Calu3 (cell line): Measurements from ENCODE around the gene PIAS1. TPM values are rescaled to one million over a fixed set of nuclear protein-coding genes. Genes with fewer than 3 reads are reported as not detected.
A peak's percentile ranks its signal among the peaks of the same experiment; 100 is the strongest.

Experiments used
- BruUV-seq: library from RNA; stranded (reverse); fragments of 400-500 nt; replicated peaks from 2 replicates; lab custom pipeline; 2021; lab: Mats Ljungman, UMichigan
- CTCF ChIA-PET: fragments of 300-600 bp; sonication (Branson Sonifier 250); formaldehyde crosslinking; loops from one replicate; lab custom pipeline; 2022; ENCODE audit warnings: antibody characterized with exemption; lab: Charles Lee
- DNase-seq: peaks from one replicate; pipeline ENCODE4 v3.0.0; 2022
- H3K27ac Mint-ChIP-seq: one replicate; pipeline ENCODE4 v1.8.0; 2022; ENCODE audit warnings: mixed read lengths; ENCODE audit not compliant: unreplicated experiment
- H3K27me3 Mint-ChIP-seq: one replicate; pipeline ENCODE4 v1.8.0; 2022; ENCODE audit warnings: mixed read lengths; ENCODE audit not compliant: unreplicated experiment
- H3K36me3 Mint-ChIP-seq: one replicate; pipeline ENCODE4 v1.8.0; 2022; ENCODE audit warnings: mild to moderate bottlenecking, moderate library complexity, mixed read lengths; ENCODE audit not compliant: insufficient read depth, unreplicated experiment
- H3K4me1 Mint-ChIP-seq: one replicate; pipeline ENCODE4 v1.8.0; 2022; ENCODE audit warnings: mild to moderate bottlenecking, low read depth, mixed read lengths; ENCODE audit not compliant: unreplicated experiment
- H3K4me3 Mint-ChIP-seq: one replicate; pipeline ENCODE4 v1.8.0; 2022; ENCODE audit warnings: mild to moderate bottlenecking, low read depth, moderate library complexity, mixed read lengths; ENCODE audit not compliant: unreplicated experiment
- H3K9me3 Mint-ChIP-seq: one replicate; pipeline ENCODE4 v1.8.0; 2022; ENCODE audit warnings: low read depth, mixed read lengths; ENCODE audit not compliant: unreplicated experiment
- CTCF ChIP-seq: fragments of 200-600 bp; IDR thresholded peaks from one replicate; pipeline ENCODE4 v1.8.0; 2022; ENCODE audit warnings: antibody characterized with exemption; ENCODE audit not compliant: unreplicated experiment
- intact Hi-C: fragments of 100-400 bp; cut with micrococcal nuclease; formaldehyde crosslinking; loops from one replicate; pipeline ENCODE4 v1.10.0; 2022; ENCODE audit not compliant: unreplicated experiment
- total RNA-seq: library from RNA; stranded (reverse); gene quantifications from 2 replicates; pipeline ENCODE4 v1.2.3, GENCODE V29; 2022

PIAS1 gene
- total RNA-seq, 1 experiment from 2014 or later: 51.7 TPM

- H3K9me3 Mint-ChIP-seq: no peaks in the 10 kb centered on the region
- peak overlapping the region; percentile 56 for H3K4me3 Mint-ChIP-seq
- H3K36me3 Mint-ChIP-seq: peaks cover 17% of the 10 kb centered on the region
- no peak for TF ChIP-seq CTCF
- no peak for DNase-seq
- peak overlapping the region; percentile 66 for H3K27ac Mint-ChIP-seq
- intact Hi-C loops: no loop called here
- CTCF ChIA-PET: interaction anchor here (0.8 to 1.7 kb wide), 3 partner anchors 11 to 47 kb away, joined by 3 to 4 read pairs (median 4); no protein-coding TSS in a partner anchor
- no peaks in the 10 kb centered on the region for H3K27me3 Mint-ChIP-seq
- BruUV-seq: no TSS peak
- peaks cover 14% of the 10 kb centered on the region for H3K4me1 Mint-ChIP-seq
Observed at GRCh38 chr15:68205558-68205944, 151.4 kb downstream of the PIAS1 start.

- intact Hi-C loops: no loop called here
- Mint-ChIP-seq H3K36me3 (peaks cover 17% of the 10 kb centered on the region), H3K27ac (peak overlapping the region; percentile 66), H3K4me3 (peak overlapping the region; percentile 56), H3K9me3 (no peaks in the 10 kb centered on the region), H3K27me3 (no peaks in the 10 kb centered on the region), H3K4me1 (peaks cover 14% of the 10 kb centered on the region)
- BruUV-seq: no TSS peak
- CTCF ChIA-PET: interaction anchor here (0.9 to 1.7 kb wide), 2 partner anchors 11 to 47 kb away, joined by 3 to 4 read pairs; no protein-coding TSS in a partner anchor
- peak; percentile 52 for DNase-seq
- TF ChIP-seq CTCF: no peak
Observed at GRCh38 chr15:68205954-68206539, 151.9 kb downstream of the PIAS1 start.

GRCh38 chr15:68206711-68207151, 152.6 kb downstream of the PIAS1 start:
- no TSS peak for BruUV-seq
- no peaks in the 10 kb centered on the region for H3K9me3 Mint-ChIP-seq
- TF ChIP-seq CTCF: no peak
- no peaks in the 10 kb centered on the region for H3K27me3 Mint-ChIP-seq
- H3K4me3 Mint-ChIP-seq: no peak overlapping the region
- no peak for DNase-seq
- CTCF ChIA-PET: no interaction called here
- H3K36me3 Mint-ChIP-seq: peaks cover 17% of the 10 kb centered on the region
- H3K27ac Mint-ChIP-seq: peak overlapping the region; percentile 66
- H3K4me1 Mint-ChIP-seq: peaks cover 14% of the 10 kb centered on the region
- intact Hi-C loops: no loop called here

GRCh38 chr15:68207176-68207935, 153.2 kb downstream of the PIAS1 start:
- no TSS peak for BruUV-seq
- intact Hi-C loops: no loop called here
- Mint-ChIP-seq H3K4me1 (peaks cover 14% of the 10 kb centered on the region), H3K36me3 (peaks cover 17% of the 10 kb centered on the region), H3K9me3 (no peaks in the 10 kb centered on the region), H3K27ac (no peak overlapping the region), H3K4me3 (no peak overlapping the region), H3K27me3 (no peaks in the 10 kb centered on the region)
- no peak for DNase-seq
- no peak for TF ChIP-seq CTCF
- CTCF ChIA-PET: no interaction called here
